HepG2 (cell line): ENCODE results near the gene PEX12. TPM values are rescaled to one million over a fixed set of nuclear protein-coding genes. Genes with fewer than 3 reads are reported as not detected.

ENCODE experiments used
- GTF3A ChIP-seq: sonication (generic); formaldehyde crosslinking; conservative IDR thresholded peaks from 2 replicates; pipeline ENCODE4 v1.4.0; 2020; ENCODE audit warnings: mild to moderate bottlenecking, missing genetic modification reagents
- MTF2 ChIP-seq: sonication (generic); formaldehyde crosslinking; IDR thresholded peaks from 2 replicates; pipeline ENCODE4 v1.5.0; 2020; ENCODE audit warnings: missing genetic modification reagents, borderline replicate concordance
- NBN ChIP-seq: fragments of 450-650 bp; conservative IDR thresholded peaks from 2 replicates; pipeline ENCODE4 v1.6.1; 2017
- PITX1 ChIP-seq: sonication (generic); formaldehyde crosslinking; IDR thresholded peaks from 2 replicates; pipeline ENCODE4 v1.5.1; 2020; ENCODE audit warnings: mild to moderate bottlenecking, missing genetic modification reagents
- SETDB1 ChIP-seq: sonication (generic); formaldehyde crosslinking; IDR thresholded peaks from 2 replicates; pipeline ENCODE4 v1.5.1; 2020; ENCODE audit warnings: missing genetic modification reagents, mild to moderate bottlenecking, borderline replicate concordance
- YY1 ChIP-seq: IDR thresholded peaks from 2 replicates; pipeline ENCODE4 v1.6.1; 2011; ENCODE audit warnings: low read length, low read depth, moderate library complexity, mild to moderate bottlenecking; ENCODE audit not compliant: insufficient read depth, insufficient replicate concordance
- ZNF101 ChIP-seq: sonication (generic); formaldehyde crosslinking; IDR thresholded peaks from 2 replicates; pipeline ENCODE4 v1.4.0; 2020; ENCODE audit warnings: mild to moderate bottlenecking, low read depth, missing genetic modification reagents, borderline replicate concordance
- ZNF282 ChIP-seq: fragments of 450-650 bp; IDR thresholded peaks from 2 replicates; pipeline ENCODE4 v1.6.1; 2018; ENCODE audit not compliant: partially characterized antibody
- ZNF501 ChIP-seq: sonication (generic); formaldehyde crosslinking; IDR thresholded peaks from 2 replicates; pipeline ENCODE4 v1.5.1; 2020; ENCODE audit warnings: mild to moderate bottlenecking, moderate library complexity, missing genetic modification reagents
- ZNF550 ChIP-seq: sonication (generic); formaldehyde crosslinking; IDR thresholded peaks from 2 replicates; pipeline ENCODE4 v1.4.0; 2020; ENCODE audit warnings: mild to moderate bottlenecking, missing genetic modification reagents, borderline replicate concordance
- ZNF670 ChIP-seq: sonication (generic); formaldehyde crosslinking; IDR thresholded peaks from 2 replicates; pipeline ENCODE4 v1.8.0; 2022; ENCODE audit warnings: mild to moderate bottlenecking, missing genetic modification reagents, borderline replicate concordance
- polyA plus RNA-seq, 8 experiments: library from polyadenylated mRNA; depleted of rRNA in 3 of 8; stranded (reverse) in 7 of 8; unstranded in 1 of 8; fragments of >200 nt; fragmentation: Illumina TruSeq in 4 of 8; extraction: Trizol in 4 of 8; gene quantifications; 2 replicates each; pipeline versions ENCODE4 v1.2.1 to v1.2.3, GENCODE V29; 2011 to 2016; ENCODE audit warnings: low read depth in 4 of 8, missing spikeins in 1 of 8, mixed read lengths in 1 of 8; ENCODE audit not compliant: insufficient read depth in 1 of 8
- total RNA-seq, 5 experiments: library from RNA; depleted of rRNA; stranded (reverse); fragments of >200 nt; fragmentation: Illumina TruSeq; extraction: Trizol; gene quantifications; 2 replicates each; pipeline ENCODE4 v1.2.3, GENCODE V29; 2016; ENCODE audit warnings: low read depth in 1 of 5
- TF ChIP-seq, protein P1 (sequence below): sonication (generic); formaldehyde crosslinking; IDR thresholded peaks from 2 replicates; pipeline ENCODE4 v1.5.1; 2020; ENCODE audit warnings: mild to moderate bottlenecking, missing genetic modification reagents, moderate library complexity
- TF ChIP-seq, protein P2 (sequence below): sonication (generic); formaldehyde crosslinking; IDR thresholded peaks from 2 replicates; pipeline ENCODE4 v1.5.0; 2020; ENCODE audit warnings: missing genetic modification reagents
- TF ChIP-seq, protein P3 (sequence below): sonication (generic); formaldehyde crosslinking; IDR thresholded peaks from 2 replicates; pipeline ENCODE4 v1.9.0; 2021; ENCODE audit warnings: missing genetic modification reagents, mild to moderate bottlenecking, borderline replicate concordance
- TF ChIP-seq, protein P4 (sequence below): sonication (generic); formaldehyde crosslinking; IDR thresholded peaks from 2 replicates; pipeline ENCODE4 v1.4.0; 2020; ENCODE audit warnings: missing genetic modification reagents
- TF ChIP-seq, protein P5 (sequence below): sonication (generic); formaldehyde crosslinking; IDR thresholded peaks from 2 replicates; pipeline ENCODE4 v1.4.0; 2020; ENCODE audit warnings: mild to moderate bottlenecking, missing genetic modification reagents, borderline replicate concordance

PEX12 gene
- total and polyA plus RNA-seq, 2 of the 13 experiments (the other 11 are each of a cell fraction or from before 2014, with no cell fraction given) = 5.1 to 11.9 TPM

DNA sequence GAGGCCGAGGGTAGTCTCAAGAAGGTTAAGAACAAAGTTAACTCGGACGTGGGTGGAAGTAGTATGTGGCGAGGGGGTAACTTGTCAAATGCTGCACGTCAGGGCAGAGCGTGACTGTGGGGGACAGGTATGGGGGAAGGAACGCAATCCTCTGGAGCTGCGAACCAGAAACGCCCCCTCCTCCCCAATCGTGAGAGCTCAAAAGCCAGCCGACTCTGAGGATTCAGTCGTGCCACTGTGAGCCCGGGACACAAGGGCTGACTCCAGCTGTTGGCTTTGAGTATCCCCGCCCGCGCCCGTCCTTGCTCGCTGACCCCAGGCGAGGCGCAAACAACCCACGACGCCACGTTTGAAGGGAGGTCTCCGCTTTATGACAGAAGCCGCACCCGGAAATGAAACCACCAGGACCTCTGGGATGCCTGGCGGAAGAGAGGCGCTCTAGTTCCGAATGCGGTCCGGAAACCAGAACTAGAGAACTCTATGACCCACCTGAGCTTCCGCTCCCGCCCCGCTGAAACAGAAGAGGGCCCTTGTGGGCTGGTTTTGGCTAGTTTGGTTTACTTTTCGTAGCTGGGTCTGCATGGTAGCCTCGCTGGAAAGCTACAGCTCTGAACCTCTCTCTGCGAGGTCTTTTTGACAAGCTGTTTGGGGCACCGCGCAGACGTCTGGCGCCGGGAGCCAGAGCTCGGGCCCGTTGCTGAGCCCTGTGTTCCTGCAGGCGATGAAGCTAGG is at the start of gene PEX12 (continued):
- TF ChIP-seq, protein P1, sequence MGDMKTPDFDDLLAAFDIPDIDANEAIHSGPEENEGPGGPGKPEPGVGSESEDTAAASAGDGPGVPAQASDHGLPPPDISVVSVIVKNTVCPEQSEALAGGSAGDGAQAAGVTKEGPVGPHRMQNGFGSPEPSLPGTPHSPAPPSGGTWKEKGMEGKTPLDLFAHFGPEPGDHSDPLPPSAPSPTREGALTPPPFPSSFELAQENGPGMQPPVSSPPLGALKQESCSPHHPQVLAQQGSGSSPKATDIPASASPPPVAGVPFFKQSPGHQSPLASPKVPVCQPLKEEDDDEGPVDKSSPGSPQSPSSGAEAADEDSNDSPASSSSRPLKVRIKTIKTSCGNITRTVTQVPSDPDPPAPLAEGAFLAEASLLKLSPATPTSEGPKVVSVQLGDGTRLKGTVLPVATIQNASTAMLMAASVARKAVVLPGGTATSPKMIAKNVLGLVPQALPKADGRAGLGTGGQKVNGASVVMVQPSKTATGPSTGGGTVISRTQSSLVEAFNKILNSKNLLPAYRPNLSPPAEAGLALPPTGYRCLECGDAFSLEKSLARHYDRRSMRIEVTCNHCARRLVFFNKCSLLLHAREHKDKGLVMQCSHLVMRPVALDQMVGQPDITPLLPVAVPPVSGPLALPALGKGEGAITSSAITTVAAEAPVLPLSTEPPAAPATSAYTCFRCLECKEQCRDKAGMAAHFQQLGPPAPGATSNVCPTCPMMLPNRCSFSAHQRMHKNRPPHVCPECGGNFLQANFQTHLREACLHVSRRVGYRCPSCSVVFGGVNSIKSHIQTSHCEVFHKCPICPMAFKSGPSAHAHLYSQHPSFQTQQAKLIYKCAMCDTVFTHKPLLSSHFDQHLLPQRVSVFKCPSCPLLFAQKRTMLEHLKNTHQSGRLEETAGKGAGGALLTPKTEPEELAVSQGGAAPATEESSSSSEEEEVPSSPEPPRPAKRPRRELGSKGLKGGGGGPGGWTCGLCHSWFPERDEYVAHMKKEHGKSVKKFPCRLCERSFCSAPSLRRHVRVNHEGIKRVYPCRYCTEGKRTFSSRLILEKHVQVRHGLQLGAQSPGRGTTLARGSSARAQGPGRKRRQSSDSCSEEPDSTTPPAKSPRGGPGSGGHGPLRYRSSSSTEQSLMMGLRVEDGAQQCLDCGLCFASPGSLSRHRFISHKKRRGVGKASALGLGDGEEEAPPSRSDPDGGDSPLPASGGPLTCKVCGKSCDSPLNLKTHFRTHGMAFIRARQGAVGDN = peak; percentile 90
- no peak for TF ChIP-seq ZNF101 (CRISPR knock-in tag)
- TF ChIP-seq YY1 = peak; percentile 89
- TF ChIP-seq GTF3A = peak; percentile 77; the same call in 1 of the 2 replicates
- TF ChIP-seq, protein P2, sequence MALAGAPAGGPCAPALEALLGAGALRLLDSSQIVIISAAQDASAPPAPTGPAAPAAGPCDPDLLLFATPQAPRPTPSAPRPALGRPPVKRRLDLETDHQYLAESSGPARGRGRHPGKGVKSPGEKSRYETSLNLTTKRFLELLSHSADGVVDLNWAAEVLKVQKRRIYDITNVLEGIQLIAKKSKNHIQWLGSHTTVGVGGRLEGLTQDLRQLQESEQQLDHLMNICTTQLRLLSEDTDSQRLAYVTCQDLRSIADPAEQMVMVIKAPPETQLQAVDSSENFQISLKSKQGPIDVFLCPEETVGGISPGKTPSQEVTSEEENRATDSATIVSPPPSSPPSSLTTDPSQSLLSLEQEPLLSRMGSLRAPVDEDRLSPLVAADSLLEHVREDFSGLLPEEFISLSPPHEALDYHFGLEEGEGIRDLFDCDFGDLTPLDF (CRISPR knock-in tag) = peak; percentile 46; the same call in 1 of the 2 replicates
- no peak for TF ChIP-seq NBN
- no peak for TF ChIP-seq SETDB1 (CRISPR knock-in tag)
- TF ChIP-seq ZNF550 (CRISPR knock-in tag) = 0 out of 2 replicates have a peak, but pooled peaks have one; percentile 17
- TF ChIP-seq, protein P3, sequence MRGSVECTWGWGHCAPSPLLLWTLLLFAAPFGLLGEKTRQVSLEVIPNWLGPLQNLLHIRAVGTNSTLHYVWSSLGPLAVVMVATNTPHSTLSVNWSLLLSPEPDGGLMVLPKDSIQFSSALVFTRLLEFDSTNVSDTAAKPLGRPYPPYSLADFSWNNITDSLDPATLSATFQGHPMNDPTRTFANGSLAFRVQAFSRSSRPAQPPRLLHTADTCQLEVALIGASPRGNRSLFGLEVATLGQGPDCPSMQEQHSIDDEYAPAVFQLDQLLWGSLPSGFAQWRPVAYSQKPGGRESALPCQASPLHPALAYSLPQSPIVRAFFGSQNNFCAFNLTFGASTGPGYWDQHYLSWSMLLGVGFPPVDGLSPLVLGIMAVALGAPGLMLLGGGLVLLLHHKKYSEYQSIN (CRISPR knock-in tag) = no peak
- TF ChIP-seq, protein P4, sequence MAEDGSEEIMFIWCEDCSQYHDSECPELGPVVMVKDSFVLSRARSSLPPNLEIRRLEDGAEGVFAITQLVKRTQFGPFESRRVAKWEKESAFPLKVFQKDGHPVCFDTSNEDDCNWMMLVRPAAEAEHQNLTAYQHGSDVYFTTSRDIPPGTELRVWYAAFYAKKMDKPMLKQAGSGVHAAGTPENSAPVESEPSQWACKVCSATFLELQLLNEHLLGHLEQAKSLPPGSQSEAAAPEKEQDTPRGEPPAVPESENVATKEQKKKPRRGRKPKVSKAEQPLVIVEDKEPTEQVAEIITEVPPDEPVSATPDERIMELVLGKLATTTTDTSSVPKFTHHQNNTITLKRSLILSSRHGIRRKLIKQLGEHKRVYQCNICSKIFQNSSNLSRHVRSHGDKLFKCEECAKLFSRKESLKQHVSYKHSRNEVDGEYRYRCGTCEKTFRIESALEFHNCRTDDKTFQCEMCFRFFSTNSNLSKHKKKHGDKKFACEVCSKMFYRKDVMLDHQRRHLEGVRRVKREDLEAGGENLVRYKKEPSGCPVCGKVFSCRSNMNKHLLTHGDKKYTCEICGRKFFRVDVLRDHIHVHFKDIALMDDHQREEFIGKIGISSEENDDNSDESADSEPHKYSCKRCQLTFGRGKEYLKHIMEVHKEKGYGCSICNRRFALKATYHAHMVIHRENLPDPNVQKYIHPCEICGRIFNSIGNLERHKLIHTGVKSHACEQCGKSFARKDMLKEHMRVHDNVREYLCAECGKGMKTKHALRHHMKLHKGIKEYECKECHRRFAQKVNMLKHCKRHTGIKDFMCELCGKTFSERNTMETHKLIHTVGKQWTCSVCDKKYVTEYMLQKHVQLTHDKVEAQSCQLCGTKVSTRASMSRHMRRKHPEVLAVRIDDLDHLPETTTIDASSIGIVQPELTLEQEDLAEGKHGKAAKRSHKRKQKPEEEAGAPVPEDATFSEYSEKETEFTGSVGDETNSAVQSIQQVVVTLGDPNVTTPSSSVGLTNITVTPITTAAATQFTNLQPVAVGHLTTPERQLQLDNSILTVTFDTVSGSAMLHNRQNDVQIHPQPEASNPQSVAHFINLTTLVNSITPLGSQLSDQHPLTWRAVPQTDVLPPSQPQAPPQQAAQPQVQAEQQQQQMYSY (CRISPR knock-in tag) = no peak
- TF ChIP-seq ZNF670 (CRISPR knock-in tag) = no peak
- TF ChIP-seq ZNF501 = peak; percentile 92
- peak; percentile 75; the same call in 1 of the 2 replicates for TF ChIP-seq PITX1
- no peak for TF ChIP-seq MTF2 (CRISPR knock-in tag)
- no peak for TF ChIP-seq ZNF282
- TF ChIP-seq, protein P5, sequence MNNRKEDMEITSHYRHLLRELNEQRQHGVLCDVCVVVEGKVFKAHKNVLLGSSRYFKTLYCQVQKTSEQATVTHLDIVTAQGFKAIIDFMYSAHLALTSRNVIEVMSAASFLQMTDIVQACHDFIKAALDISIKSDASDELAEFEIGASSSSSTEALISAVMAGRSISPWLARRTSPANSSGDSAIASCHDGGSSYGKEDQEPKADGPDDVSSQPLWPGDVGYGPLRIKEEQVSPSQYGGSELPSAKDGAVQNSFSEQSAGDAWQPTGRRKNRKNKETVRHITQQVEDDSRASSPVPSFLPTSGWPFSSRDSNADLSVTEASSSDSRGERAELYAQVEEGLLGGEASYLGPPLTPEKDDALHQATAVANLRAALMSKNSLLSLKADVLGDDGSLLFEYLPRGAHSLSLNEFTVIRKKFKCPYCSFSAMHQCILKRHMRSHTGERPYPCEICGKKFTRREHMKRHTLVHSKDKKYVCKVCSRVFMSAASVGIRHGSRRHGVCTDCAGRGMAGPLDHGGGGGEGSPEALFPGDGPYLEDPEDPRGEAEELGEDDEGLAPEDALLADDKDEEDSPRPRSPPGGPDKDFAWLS = no peak
